ENCODE measurements around the gene MAP4K5.

- TF ChIP-seq CTCF (IDR thresholded peaks at IDR 0.05 in 8 of 11, conservative IDR thresholded peaks at IDR 0.05 in 3 of 11) (no peak), POLR2AphosphoS5 (IDR thresholded peaks at IDR 0.05) (no peak)
These were observed 37.4 kb upstream of the MAP4K5 start for GRCh38 chr14:50569714-50570274.

All from spleen (tissue), 7 donors.